ENCODE measurements around the gene C1QL1.

- TF ChIP-seq ZNF609 (CRISPR knock-in tag; IDR thresholded peaks at IDR 0.05; ENCODE audit: borderline replicate concordance) = no peak
- TF ChIP-seq MBD1 (CRISPR knock-in tag; IDR thresholded peaks at IDR 0.05) = no peak
- no peak for TF ChIP-seq POLR2A (conservative IDR thresholded peaks at IDR 0.05)
- no peak for TF ChIP-seq CHD1 (IDR thresholded peaks at IDR 0.05; ENCODE audit: low read length)
- no peak for TF ChIP-seq MIER1 (IDR thresholded peaks at IDR 0.05; ENCODE audit: low read depth)
- no peak for TF ChIP-seq ZZZ3 (IDR thresholded peaks at IDR 0.05)
Observed at GRCh38 chr17:45005700-45006099, 37.6 kb upstream of the C1QL1 start.

All from K562 (cell line).